Forelimb muscle (tissue), 1 donor: Measurements from ENCODE around the gene NEK8. TPM values are rescaled to one million over a fixed set of nuclear protein-coding genes. Genes with fewer than 3 reads are reported as not detected.
"Not testable (repeated sequence)": the region's sequence is repeated elsewhere in the genome, so short reads cannot be mapped to it uniquely, and the experiment has no call there.

Experiments used
- DNase-seq: peaks from one replicate; pipeline ENCODE4 v3.0.0-alpha.2; 2013; ENCODE audit warnings: low read depth
- polyA plus RNA-seq: library from polyadenylated mRNA; unstranded; fragments of 120-200 nt; gene quantifications from one replicate; pipeline ENCODE4 v1.2.1, GENCODE V29; 2013; ENCODE audit not compliant: insufficient read length

Gene NEK8
- polyA plus RNA-seq, 1 donor, result 3.3 TPM

GRCh38 chr17:28763804-28764266, 35.2 kb downstream of the NEK8 start:
- no peak for DNase-seq

DNA sequence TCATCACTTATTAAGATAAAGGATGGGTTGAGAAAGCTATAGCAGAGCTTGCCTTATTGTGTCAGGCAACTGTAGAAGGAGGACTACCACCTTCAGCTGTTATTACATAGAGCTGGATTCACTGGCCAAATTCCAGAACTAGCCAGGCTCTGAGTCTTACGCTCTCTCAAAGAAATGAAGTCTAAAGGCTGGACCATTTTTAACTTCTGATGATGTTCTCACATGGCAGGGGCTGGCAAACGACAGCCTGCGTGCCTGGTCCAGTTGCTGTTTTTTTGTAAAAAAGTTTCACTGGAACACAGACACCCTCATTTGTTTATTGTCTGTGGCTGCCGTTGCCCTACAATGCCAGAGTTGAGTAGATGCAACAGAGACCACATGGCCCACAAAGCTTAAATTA, 36.5 kb downstream of the NEK8 start:
- no peak for DNase-seq

DNA sequence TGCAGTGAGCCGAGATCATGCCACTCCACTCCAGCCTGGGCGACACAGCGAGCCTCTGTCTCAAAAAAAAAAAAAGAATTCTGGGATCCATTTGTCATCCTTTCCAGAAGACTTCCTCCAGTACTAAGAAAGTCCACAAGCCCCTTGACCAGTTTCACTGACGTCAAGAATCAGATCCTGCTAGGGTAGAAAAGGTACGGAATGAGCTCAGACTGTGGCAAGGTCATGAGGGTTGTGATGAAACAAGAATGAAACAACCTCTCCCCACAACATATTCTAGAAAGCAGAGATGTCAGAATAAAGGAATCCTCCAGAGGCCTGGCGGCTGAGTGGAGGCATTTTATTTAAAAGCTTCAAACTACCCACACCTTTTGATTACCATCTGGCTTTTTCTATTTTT, 45.1 kb downstream of the NEK8 start:
- DNase-seq, result no peak

DNA sequence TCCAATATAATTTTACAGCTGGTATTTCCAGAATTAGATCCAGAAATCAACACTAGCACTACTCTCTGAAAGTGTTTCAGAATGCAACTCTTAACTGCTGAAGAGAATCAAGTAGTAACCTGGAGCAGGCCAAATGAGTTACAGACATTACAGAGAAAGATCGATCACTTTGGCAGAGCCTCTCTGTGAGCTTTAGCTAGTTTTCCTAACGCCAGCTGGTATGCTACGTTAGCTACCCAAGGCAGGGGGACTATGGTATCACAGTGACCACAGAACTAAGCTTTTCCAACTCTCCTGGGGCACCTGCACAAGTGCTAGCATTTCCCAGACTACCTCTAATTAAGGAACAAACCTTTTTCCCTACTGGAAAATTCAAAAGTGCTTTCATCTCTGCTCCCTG, 45.6 kb downstream of the NEK8 start:
- no peak for DNase-seq

GRCh38 chr17:28777178-28777577, 48.6 kb downstream of the NEK8 start:
- no peak for DNase-seq

DNA sequence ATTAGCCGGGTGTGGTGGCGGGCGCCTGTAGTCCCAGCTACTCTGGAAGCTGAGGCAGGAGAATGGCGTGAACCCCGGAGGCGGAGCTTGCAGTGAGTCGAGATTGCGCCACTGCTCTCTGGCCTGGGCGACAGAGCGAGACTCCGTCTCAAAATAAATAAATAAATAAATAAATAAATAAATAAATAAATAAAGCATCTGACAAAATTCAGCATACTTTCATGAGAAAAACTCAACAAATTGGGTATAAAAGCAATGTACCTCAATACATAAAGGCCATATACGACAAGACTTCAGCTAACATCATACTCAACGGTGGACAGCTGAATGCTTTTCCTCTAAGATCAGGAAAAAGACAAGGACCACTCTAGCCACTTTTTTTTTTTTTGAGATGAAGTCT, 51.0 kb downstream of the NEK8 start:
- not testable (repeated sequence) for DNase-seq

DNA sequence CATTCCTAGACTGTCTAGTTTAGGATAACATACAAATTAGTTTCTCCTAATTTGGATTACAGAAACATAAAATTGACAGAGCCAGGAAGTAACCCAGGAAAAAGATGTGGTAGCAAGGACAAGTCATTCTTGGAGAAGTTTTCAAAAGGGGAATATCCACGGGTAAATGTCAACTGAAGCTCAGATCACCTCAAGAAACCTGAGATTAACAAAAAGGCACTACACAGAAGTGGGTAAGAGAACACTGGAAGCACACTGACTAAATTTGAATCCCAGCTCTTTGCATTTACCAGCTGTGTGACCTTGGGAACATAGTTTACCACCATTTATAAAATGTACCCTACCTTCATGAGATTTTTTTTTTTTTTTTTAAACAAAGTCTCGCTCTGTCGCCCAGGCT, 54.6 kb downstream of the NEK8 start:
- DNase-seq, result no peak

- DNase-seq, result no peak
These were observed 59.5 kb downstream of the NEK8 start for GRCh38 chr17:28788100-28788499.

Other genes starting within 250 kb of the NEK8 start
- gene FOXN1, start 222.4 kb upstream of the NEK8 start, polyA plus RNA-seq, result not detected
- 10.7 TPM for gene UNC119, start 176.2 kb upstream of the NEK8 start, polyA plus RNA-seq
- gene PIGS, start 157.3 kb upstream of the NEK8 start, polyA plus RNA-seq, result 44.4 TPM
- 1.4 TPM for gene ALDOC, start 151.9 kb upstream of the NEK8 start, polyA plus RNA-seq
- gene SPAG5, start 129.8 kb upstream of the NEK8 start, polyA plus RNA-seq, result 18.5 TPM
- gene RSKR, start 114.6 kb upstream of the NEK8 start, polyA plus RNA-seq, result 17.3 TPM
- 50.6 TPM for gene BLTP2, start 83.6 kb upstream of the NEK8 start, polyA plus RNA-seq
- 34.8 TPM for gene SDF2, start 66.9 kb upstream of the NEK8 start, polyA plus RNA-seq
- 38.9 TPM for gene SUPT6H, start 66.6 kb upstream of the NEK8 start, polyA plus RNA-seq
- gene PROCA1, start 16.9 kb upstream of the NEK8 start, polyA plus RNA-seq, result 3.1 TPM
- 61.9 TPM for gene RAB34, start 10.9 kb upstream of the NEK8 start, polyA plus RNA-seq
- 1,425 TPM for gene RPL23A, start 8.8 kb upstream of the NEK8 start, polyA plus RNA-seq
- 4.2 TPM for gene TLCD1, start 2.6 kb upstream of the NEK8 start, polyA plus RNA-seq
- gene TRAF4, start 15.2 kb downstream of the NEK8 start, polyA plus RNA-seq, result 53.6 TPM
- gene FAM222B, start 114.0 kb downstream of the NEK8 start, polyA plus RNA-seq, result 13.2 TPM
- 42.0 TPM for gene ERAL1, start 126.2 kb downstream of the NEK8 start, polyA plus RNA-seq
- 72.4 TPM for gene FLOT2, start 168.9 kb downstream of the NEK8 start, polyA plus RNA-seq
- 2.8 TPM for gene DHRS13, start 174.3 kb downstream of the NEK8 start, polyA plus RNA-seq
- gene PHF12, start 222.7 kb downstream of the NEK8 start, polyA plus RNA-seq, result 27.9 TPM